Measurements from ENCODE around the gene ARHGAP33.

The ARHGAP33 gene

DNA sequence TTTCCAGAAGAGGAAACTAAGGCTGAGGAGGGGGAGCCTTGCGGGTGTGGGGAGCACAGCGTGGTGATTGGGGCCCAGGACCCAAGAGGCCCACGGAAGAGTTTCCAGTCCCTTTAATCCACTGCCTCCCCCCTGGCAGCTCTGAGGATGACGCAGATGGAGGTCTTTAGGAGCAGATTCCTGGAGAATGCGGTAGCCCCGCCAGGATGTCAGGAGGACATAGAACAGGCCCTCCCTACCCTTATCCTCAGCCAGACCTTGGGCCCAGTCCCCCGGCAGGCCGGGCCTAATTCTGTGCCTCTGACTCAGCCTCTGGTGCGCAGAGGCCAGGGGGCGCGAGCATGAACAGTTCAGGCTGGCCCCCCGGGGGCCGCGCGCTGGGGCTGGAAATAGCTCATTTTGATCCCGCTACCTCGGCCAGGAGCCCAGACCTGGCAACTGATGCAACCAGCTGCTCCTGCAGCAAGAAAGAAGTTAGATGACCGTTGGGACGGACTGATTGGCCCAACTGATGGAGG is 18.1 kb upstream of the ARHGAP33 start:
- TF ChIP-seq, protein P1, sequence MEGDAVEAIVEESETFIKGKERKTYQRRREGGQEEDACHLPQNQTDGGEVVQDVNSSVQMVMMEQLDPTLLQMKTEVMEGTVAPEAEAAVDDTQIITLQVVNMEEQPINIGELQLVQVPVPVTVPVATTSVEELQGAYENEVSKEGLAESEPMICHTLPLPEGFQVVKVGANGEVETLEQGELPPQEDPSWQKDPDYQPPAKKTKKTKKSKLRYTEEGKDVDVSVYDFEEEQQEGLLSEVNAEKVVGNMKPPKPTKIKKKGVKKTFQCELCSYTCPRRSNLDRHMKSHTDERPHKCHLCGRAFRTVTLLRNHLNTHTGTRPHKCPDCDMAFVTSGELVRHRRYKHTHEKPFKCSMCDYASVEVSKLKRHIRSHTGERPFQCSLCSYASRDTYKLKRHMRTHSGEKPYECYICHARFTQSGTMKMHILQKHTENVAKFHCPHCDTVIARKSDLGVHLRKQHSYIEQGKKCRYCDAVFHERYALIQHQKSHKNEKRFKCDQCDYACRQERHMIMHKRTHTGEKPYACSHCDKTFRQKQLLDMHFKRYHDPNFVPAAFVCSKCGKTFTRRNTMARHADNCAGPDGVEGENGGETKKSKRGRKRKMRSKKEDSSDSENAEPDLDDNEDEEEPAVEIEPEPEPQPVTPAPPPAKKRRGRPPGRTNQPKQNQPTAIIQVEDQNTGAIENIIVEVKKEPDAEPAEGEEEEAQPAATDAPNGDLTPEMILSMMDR (IDR thresholded peaks at IDR 0.05; ENCODE audit: insufficient read depth, low read depth, low read length, missing control alignments): no peak
- peak overlapping the region; percentile 60 for H3K4me3 ChIP-seq (ENCODE audit: low read depth, low read length)
- DNase-seq (ENCODE audit: low read depth): no peak

DNA sequence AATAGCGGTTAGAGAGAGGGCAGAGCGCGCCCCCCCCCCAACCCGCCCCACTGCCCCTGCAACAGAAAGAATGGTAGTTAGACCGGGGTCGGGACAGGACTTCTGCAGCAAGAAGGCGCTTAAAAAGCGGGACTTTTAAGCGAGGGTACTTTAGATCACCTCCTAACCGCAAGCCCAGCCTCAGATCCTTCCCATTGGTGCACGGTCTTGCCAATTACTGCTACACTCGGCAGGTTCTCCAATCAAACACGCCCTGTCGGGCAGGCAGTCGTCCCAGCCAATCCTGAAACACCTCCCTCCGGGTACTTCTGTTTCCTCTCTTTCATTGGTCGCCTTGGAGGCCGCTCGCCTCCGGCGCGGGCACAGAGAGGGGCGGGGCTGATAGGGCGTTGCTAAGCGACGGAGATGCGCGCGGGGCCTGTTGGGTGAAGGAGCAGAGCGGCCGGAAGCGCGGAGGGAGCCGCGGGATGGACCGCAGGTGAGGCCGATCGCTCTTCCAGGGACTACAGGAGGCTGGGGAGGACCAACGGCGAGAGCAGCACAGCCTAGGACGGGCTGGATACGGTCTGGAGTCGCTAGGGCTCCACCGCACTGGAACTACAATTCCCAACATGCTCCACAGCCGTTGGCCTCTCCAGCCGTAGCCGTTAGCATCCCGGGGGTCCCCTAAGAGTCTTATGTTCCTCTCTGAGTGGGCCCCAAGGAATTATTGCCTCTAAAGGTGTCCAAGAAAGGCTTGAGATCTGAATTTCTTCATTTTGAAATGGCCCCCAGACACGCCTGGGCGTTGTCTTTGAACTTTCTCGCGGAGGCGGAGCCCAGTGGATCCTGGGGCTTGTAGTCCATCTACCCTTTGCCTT is 17.4 kb upstream of the ARHGAP33 start, which contains the start of gene PROSER3:
TSS of gene PROSER3 (plus strand) at position 428 of the 860 bp plus-strand sequence. CDS start at position 468, 40 bp downstream.
- peak within 1 kb of the TSS; percentile 87 for H3K4me3 ChIP-seq (ENCODE audit: low read depth, low read length)
- DNase-seq (ENCODE audit: low read depth): peak; percentile 100
- TF ChIP-seq, protein P1 (IDR thresholded peaks at IDR 0.05; ENCODE audit: insufficient read depth, low read depth, low read length, missing control alignments): no peak

DNA sequence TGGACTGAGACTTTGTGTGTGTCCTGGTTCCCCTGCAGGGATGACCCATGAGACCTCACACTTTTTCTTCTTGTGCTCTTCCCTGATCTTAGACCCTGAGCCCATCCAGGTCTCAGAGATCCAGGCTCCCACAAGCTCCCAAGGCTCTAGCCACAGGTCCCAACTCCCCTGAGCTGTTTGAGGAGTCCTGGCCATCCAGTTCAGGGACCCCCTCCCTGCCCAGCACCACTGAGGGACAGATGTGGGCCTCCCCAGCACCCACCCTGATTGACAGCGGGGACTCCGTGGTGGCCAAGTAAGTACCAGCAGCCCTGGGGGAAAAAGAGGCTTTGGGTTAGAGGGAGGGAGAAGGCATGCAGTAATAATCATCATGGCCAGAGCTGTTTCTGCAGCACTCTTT is 15.7 kb upstream of the ARHGAP33 start:
- TF ChIP-seq, protein P1 (IDR thresholded peaks at IDR 0.05; ENCODE audit: insufficient read depth, low read depth, low read length, missing control alignments): no peak
- no peak for DNase-seq (ENCODE audit: low read depth)
- H3K4me3 ChIP-seq (ENCODE audit: low read depth, low read length): no peak overlapping the region

DNA sequence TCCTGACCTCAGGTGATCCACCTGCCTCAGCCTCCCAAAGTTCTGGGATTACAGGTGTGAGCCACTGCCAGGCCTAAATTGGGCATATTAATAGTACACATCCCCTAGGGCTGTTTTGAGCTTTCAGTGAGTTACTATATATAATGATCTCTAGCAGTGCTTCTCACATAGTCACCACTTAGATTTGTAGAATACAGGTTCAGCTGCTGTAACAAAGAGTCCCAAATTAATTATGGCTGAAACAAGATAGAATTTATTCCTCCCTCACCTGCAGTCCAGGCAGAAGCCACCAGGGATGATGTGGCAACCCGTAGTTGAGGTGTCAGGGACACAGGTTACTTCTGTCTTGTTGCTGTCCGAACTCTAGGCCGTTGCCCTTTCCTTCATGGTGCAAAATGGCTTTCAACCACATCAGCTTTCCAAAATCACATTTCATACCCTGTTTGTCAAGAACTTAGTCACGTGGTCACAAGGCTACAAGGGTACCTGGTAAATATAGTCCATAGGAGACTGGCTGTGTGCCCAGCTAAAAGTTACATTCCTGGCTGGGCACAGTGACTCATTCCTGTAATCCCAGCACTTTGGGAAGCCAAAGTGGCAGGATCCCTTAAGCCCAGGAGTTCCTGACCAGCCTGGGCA is 14.5 kb upstream of the ARHGAP33 start:
- no peak overlapping the region for H3K4me3 ChIP-seq (ENCODE audit: low read depth, low read length)
- TF ChIP-seq, protein P1 (IDR thresholded peaks at IDR 0.05; ENCODE audit: insufficient read depth, low read depth, low read length, missing control alignments): no peak
- no peak for DNase-seq (ENCODE audit: low read depth)

DNA sequence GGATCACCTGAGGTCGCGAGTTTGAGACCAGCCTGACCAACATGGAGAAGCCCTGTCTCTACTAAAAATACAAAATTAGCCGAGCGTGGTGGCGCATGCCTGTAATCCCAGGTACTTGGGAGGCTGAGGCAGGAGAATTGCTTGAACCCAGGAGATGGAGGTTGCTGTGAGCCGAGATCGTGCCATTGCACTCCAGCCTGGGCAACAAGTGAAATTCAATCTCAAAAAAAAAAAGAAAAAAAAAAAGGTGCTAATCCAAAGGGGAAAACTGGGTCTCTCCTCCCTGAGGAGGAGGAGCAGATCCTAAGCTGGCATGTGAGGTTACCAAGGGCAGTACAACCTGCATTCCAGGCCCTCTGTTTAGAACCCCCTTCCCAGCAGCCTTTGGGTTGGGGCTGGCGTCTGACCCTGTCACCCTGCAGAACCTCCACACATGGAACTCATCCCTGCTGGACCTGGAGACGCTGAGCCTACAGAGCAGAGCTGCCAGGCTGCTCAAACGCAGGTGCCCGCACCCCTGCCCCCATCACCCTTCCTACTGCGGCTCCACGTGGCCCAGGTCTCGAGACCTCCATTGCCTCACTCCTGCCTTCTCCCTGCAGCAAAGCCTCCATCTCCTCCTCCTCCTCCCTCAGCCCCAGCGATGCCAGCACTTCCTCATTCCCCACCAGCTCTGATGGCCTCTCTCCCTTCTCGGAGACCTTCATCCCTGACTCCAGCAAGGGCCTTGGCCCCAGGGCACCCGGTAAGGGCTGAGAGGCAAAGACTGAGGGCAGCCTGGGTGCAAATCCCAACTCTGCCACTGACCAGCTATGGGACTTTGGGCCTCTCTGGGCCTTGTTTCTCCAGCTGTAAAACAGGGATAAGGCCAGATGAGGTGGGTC is 10.7 kb upstream of the ARHGAP33 start:
- no peak for DNase-seq (ENCODE audit: low read depth)
- H3K4me3 ChIP-seq (ENCODE audit: low read depth, low read length): no peak overlapping the region
- TF ChIP-seq, protein P1 (IDR thresholded peaks at IDR 0.05; ENCODE audit: insufficient read depth, low read depth, low read length, missing control alignments): no peak

DNA sequence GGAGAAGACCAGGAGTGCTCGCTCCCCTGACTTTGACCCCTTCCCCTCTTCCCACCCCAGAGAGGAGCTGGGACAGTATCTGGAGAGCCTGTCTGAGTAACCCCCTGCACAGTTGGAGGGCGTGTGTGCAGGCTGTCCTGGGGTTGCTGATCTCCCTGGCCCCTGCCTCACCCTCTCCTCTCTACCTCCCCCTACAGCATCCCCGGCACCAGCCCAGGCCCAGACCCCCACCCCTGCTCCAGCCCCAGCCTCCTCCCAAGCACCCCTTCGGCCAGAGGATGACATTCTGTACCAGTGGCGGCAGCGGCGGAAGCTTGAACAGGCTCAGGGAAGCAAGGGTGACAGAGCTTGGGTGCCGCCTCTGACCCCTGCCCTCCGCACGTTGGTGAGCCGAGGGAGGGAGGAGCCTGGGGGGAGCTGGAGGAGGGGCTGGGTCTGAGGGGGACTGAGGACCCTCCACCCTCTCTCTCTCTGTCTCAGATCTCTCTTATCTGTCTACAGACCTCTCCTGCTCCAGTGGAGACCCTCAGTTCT is 8.7 kb upstream of the ARHGAP33 start:
- no peak overlapping the region for H3K4me3 ChIP-seq (ENCODE audit: low read depth, low read length)
- DNase-seq (ENCODE audit: low read depth): no peak
- TF ChIP-seq, protein P1 (IDR thresholded peaks at IDR 0.05; ENCODE audit: insufficient read depth, low read depth, low read length, missing control alignments): no peak
